ENCODE data around the gene SLC20A1. TPM values are rescaled to one million over a fixed set of nuclear protein-coding genes. Genes with fewer than 3 reads are reported as not detected.
A peak's percentile ranks its signal among the peaks of the same experiment; 100 is the strongest.

Gene SLC20A1
- polyA plus RNA-seq, 3 donors from 2014 or later, result 34.4 to 77.5 (median 73.1) TPM

- no peak overlapping the region for H3K27ac Mint-ChIP-seq
- peak overlapping the region in 1 of 5 donors; percentile 1 for H3K4me3 Mint-ChIP-seq
- H3K27me3 Mint-ChIP-seq (ENCODE audit: low read depth in 3 of 3), result peaks cover 0 to 2% (median 1%) of the 10 kb centered on the region in 3 donors
- no peak for DNase-seq
- peaks cover 23 to 40% of the 10 kb centered on the region in 2 donors for H3K4me1 Mint-ChIP-seq
- H3K36me3 Mint-ChIP-seq, result no peaks in the 10 kb centered on the region
- no peaks in the 10 kb centered on the region for H3K9me3 Mint-ChIP-seq
Observed at GRCh38 chr2:112685271-112685884, 39.6 kb downstream of the SLC20A1 start.

- Mint-ChIP-seq H3K27ac (no peak overlapping the region), H3K9me3 (no peaks in the 10 kb centered on the region), H3K27me3 (ENCODE audit: low read depth in 3 of 3) (peaks cover 0 to 2% (median 1%) of the 10 kb centered on the region in 3 donors), H3K4me3 (no peak overlapping the region), H3K36me3 (no peaks in the 10 kb centered on the region), H3K4me1 (peaks cover 34 to 53% of the 10 kb centered on the region in 2 donors)
- no peak for DNase-seq
Observed at GRCh38 chr2:112686348-112687217, 40.8 kb downstream of the SLC20A1 start.

GRCh38 chr2:112687522-112687921, 41.8 kb downstream of the SLC20A1 start:
- peaks cover 0 to 4% (median 1%) of the 10 kb centered on the region in 3 donors for H3K27me3 Mint-ChIP-seq (ENCODE audit: low read depth in 3 of 3)
- no peak overlapping the region for H3K4me3 Mint-ChIP-seq
- no peak for DNase-seq
- no peaks in the 10 kb centered on the region for H3K9me3 Mint-ChIP-seq
- H3K27ac Mint-ChIP-seq, result no peak overlapping the region
- no peaks in the 10 kb centered on the region for H3K36me3 Mint-ChIP-seq
- H3K4me1 Mint-ChIP-seq, result peaks cover 44 to 62% of the 10 kb centered on the region in 2 donors

GRCh38 chr2:112688086-112688880, 42.5 kb downstream of the SLC20A1 start:
- Mint-ChIP-seq H3K36me3 (no peaks in the 10 kb centered on the region), H3K4me1 (peaks cover 51 to 70% of the 10 kb centered on the region in 2 donors), H3K4me3 (peak overlapping the region in 1 of 5 donors; percentile 20), H3K27ac (peak overlapping the region in 1 of 6 donors; percentile 46), H3K27me3 (ENCODE audit: low read depth in 3 of 3) (peaks cover 0 to 4% (median 1%) of the 10 kb centered on the region in 3 donors), H3K9me3 (no peaks in the 10 kb centered on the region)
- no peak for DNase-seq

- H3K9me3 Mint-ChIP-seq, result no peaks in the 10 kb centered on the region
- DNase-seq, result peak; percentile 73 to 80 (median 79)
- H3K36me3 Mint-ChIP-seq, result no peaks in the 10 kb centered on the region
- H3K27ac Mint-ChIP-seq, result peak overlapping the region; percentile 68 to 92 (median 87)
- H3K27me3 Mint-ChIP-seq (ENCODE audit: low read depth in 3 of 3), result peaks cover 0 to 2% (median 0%) of the 10 kb centered on the region in 3 donors
- peaks cover 41 to 54% of the 10 kb centered on the region in 2 donors for H3K4me1 Mint-ChIP-seq
- peak overlapping the region; percentile 66 to 82 (median 78) for H3K4me3 Mint-ChIP-seq
Observed at GRCh38 chr2:112690853-112691401, 45.2 kb downstream of the SLC20A1 start.

- peaks cover 0 to 2% (median 0%) of the 10 kb centered on the region in 3 donors for H3K27me3 Mint-ChIP-seq (ENCODE audit: low read depth in 3 of 3)
- H3K27ac Mint-ChIP-seq, result peak overlapping the region; percentile 68 to 89 (median 79)
- H3K36me3 Mint-ChIP-seq, result no peaks in the 10 kb centered on the region
- peaks cover 41 to 54% of the 10 kb centered on the region in 2 donors for H3K4me1 Mint-ChIP-seq
- no peaks in the 10 kb centered on the region for H3K9me3 Mint-ChIP-seq
- peak overlapping the region in 4 of 5 donors; percentile 8 to 78 (median 58) for H3K4me3 Mint-ChIP-seq
- DNase-seq, result no peak
Observed at GRCh38 chr2:112691881-112692281, 46.1 kb downstream of the SLC20A1 start.

GRCh38 chr2:112692495-112692911, 46.8 kb downstream of the SLC20A1 start:
- Mint-ChIP-seq H3K27ac (peak overlapping the region; percentile 44 to 89 (median 69)), H3K4me3 (peak overlapping the region; percentile 42 to 78 (median 52)), H3K9me3 (no peaks in the 10 kb centered on the region), H3K36me3 (no peaks in the 10 kb centered on the region), H3K27me3 (ENCODE audit: low read depth in 3 of 3) (peaks cover 0 to 2% (median 1%) of the 10 kb centered on the region in 3 donors), H3K4me1 (peaks cover 41 to 54% of the 10 kb centered on the region in 2 donors)
- DNase-seq, result peak; percentile 39 to 54 (median 45)

GRCh38 chr2:112692918-112693317, 47.2 kb downstream of the SLC20A1 start:
- H3K27ac Mint-ChIP-seq, result peak overlapping the region; percentile 44 to 89 (median 69)
- peak overlapping the region in 4 of 5 donors; percentile 42 to 78 (median 60) for H3K4me3 Mint-ChIP-seq
- no peaks in the 10 kb centered on the region for H3K36me3 Mint-ChIP-seq
- peaks cover 38 to 51% of the 10 kb centered on the region in 2 donors for H3K4me1 Mint-ChIP-seq
- no peaks in the 10 kb centered on the region for H3K9me3 Mint-ChIP-seq
- peaks cover 0 to 2% (median 1%) of the 10 kb centered on the region in 3 donors for H3K27me3 Mint-ChIP-seq (ENCODE audit: low read depth in 3 of 3)
- DNase-seq, result no peak

- Mint-ChIP-seq H3K27me3 (ENCODE audit: low read depth in 3 of 3) (peaks cover 0 to 2% (median 1%) of the 10 kb centered on the region in 3 donors), H3K36me3 (no peaks in the 10 kb centered on the region), H3K4me1 (peaks cover 34 to 45% of the 10 kb centered on the region in 2 donors), H3K9me3 (no peaks in the 10 kb centered on the region), H3K4me3 (no peak overlapping the region), H3K27ac (peak overlapping the region in 2 of 6 donors; percentile 17 to 68)
- no peak for DNase-seq
Observed at GRCh38 chr2:112693596-112693995, 47.9 kb downstream of the SLC20A1 start.

GRCh38 chr2:112694182-112694581, 48.4 kb downstream of the SLC20A1 start:
- peaks cover under 1 to 4% (median 2%) of the 10 kb centered on the region in 3 donors for H3K27me3 Mint-ChIP-seq (ENCODE audit: low read depth in 3 of 3)
- no peak overlapping the region for H3K27ac Mint-ChIP-seq
- DNase-seq, result no peak
- H3K9me3 Mint-ChIP-seq, result no peaks in the 10 kb centered on the region
- peaks cover 30 to 39% of the 10 kb centered on the region in 2 donors for H3K4me1 Mint-ChIP-seq
- no peak overlapping the region for H3K4me3 Mint-ChIP-seq
- no peaks in the 10 kb centered on the region for H3K36me3 Mint-ChIP-seq

- no peak overlapping the region for H3K27ac Mint-ChIP-seq
- no peak overlapping the region for H3K4me3 Mint-ChIP-seq
- peaks cover 3 to 7% of the 10 kb centered on the region in 2 donors for H3K4me1 Mint-ChIP-seq
- no peaks in the 10 kb centered on the region for H3K36me3 Mint-ChIP-seq
- no peak for DNase-seq
- no peaks in the 10 kb centered on the region for H3K9me3 Mint-ChIP-seq
- peaks cover 2 to 4% (median 3%) of the 10 kb centered on the region in 3 donors for H3K27me3 Mint-ChIP-seq (ENCODE audit: low read depth in 3 of 3)
Observed at GRCh38 chr2:112698834-112699515, 53.2 kb downstream of the SLC20A1 start.

GRCh38 chr2:112699984-112700667, 54.4 kb downstream of the SLC20A1 start:
- H3K4me3 Mint-ChIP-seq, result peak overlapping the region in 1 of 5 donors; percentile 27
- no peaks in the 10 kb centered on the region for H3K9me3 Mint-ChIP-seq
- peaks cover 3 to 7% of the 10 kb centered on the region in 2 donors for H3K4me1 Mint-ChIP-seq
- no peak for DNase-seq
- peaks cover 0 to 4% (median 0%) of the 10 kb centered on the region in 3 donors for H3K36me3 Mint-ChIP-seq
- peaks cover 2 to 4% (median 3%) of the 10 kb centered on the region in 3 donors for H3K27me3 Mint-ChIP-seq (ENCODE audit: low read depth in 3 of 3)
- peak overlapping the region in 2 of 6 donors; percentile 34 to 38 for H3K27ac Mint-ChIP-seq

Data from immature natural killer cell (primary cell).